ENCODE measurements around the gene ACVRL1.

ACVRL1 gene

DNA sequence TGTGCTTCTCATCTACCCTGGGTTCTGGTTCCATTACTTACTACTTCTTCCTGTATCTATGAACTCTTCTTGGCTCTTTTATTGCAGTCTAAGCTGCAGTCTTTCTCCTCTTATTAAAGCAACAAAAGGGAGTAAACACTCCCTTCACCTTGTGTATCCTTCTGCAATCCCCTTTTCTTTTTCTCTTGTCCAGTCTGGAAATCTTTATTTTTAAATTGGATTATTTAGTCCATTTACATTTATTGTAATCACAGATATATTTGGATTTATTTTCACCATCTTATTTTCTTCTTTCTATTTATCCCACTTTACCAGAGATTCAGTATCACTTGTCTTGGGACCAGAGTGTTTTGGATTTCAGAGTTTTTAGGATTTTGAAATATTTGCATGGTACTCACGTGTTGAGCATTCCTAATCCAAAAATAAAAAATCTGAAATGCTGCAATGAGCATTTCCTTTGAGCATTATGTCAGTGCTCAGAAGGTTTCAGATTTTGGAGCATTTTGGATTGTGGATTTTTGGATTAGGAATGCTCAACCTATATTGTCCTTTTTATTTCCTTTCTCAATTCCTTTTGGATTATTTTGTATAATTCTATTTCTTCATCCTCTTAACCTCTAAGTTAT, 37.4 kb downstream of the ACVRL1 start:
- no peak for DNase-seq

DNA sequence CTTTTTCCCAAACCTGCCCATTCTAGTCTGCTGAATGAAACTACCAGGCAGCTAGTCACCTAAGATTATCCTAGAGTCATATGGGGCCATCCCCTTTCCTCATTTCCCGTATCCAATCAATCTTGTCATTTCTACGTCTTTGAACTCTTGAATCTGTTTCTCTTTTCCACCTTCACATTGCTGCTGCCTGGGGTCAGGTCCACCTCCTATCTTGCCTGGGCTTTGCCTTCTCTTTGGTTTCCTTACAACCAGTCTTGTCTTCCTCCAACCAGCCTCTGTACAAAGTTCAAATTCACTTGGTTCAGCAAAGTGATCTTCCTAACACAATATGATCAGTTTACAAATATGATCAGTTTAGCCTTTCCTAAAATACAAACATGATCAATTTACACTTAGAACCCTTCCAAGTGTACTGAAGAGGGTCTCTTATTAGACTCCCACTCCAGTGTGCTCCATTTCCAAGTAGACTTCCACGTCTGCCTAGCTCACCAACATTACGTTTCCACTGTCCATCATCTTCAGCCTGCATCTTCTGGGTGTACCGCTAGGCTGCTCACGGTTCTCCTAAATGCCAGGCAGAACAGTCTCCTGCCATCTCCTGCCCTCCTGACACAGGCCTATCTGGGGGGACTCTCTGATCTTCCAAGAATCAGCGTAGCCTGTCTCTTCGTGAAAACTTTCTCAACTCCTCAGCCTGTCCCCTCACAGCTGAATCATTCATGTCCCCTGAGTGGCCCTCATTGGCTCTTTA, 40.1 kb downstream of the ACVRL1 start:
- no peak for DNase-seq

GRCh38 chr12:51948066-51948465, 40.8 kb downstream of the ACVRL1 start:
- no peak for DNase-seq

DNA sequence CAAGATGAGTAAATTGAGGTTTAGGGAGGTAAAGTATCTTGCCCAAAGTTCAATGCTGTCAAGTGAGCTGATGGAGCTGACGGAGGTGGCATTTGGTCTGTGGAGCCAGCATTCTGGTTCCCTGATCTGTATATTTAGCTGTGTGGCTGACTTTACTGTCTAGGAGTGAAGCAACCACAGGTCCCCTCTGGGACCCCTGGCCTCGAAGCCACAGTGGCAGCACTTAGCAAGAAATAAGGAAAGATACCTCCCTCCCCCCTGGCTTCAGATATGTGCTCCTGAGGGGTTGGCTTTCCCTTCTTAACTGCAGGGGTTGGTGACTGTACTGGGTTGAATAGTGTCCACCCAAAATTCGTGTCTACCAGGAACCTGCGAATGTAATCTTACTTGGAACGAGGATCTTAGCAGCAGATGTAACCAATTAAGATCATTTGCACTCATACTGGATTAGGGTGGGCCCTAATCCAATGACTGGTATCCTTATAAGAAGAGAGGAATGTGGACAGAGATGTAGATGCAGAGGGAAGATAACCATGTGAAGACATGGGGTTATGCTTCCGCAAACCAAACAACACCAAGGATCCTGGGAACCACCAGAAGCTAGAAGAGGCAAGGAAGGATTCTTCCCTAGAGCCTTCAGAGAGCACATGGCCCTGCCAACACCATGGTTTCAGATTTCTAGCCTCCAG, 42.2 kb downstream of the ACVRL1 start:
- DNase-seq = no peak

GRCh38 chr12:51950682-51951198, 43.4 kb downstream of the ACVRL1 start:
- no peak for DNase-seq

DNA sequence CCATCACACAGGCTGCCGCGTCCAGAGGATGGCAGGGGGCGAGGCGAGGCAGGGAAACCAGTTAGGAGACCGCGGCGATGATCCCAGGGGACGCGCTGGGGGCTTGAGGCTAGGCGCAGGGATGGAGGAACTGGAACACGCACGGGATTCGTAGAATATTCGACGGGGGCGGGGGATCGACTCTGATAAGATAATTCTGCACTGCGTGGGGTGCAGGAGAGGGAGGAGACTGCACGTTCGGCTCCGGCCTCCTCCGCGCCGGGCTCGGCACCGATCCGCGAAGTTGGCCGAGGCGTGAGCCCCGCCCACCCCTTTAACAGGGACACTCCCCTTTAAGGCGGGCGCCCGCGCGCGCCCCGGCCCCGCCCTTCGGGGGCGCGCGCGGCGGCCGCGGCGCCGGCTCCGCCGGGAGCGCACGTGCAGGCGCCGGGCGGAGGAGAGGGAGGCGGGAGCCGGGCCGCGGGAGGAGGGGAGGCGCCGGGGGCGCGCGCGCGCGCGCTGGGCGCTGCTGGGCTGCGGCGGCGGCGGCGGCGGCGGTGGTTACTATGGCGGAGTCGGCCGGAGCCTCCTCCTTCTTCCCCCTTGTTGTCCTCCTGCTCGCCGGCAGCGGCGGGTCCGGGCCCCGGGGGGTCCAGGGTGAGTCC, 44.0 kb downstream of the ACVRL1 start, which contains the start of gene ACVR1B:
TSS of gene ACVR1B (plus strand) at position 501 of the 644 bp plus-strand sequence. CDS start at position 546, 45 bp downstream.
- DNase-seq = peak; percentile 92

GRCh38 chr12:51951843-51952722, 44.8 kb downstream of the ACVRL1 start:
- DNase-seq = peak; percentile 64

- no peak for DNase-seq
Measured at GRCh38 chr12:51953089-51953488, 45.8 kb downstream of the ACVRL1 start.

DNA sequence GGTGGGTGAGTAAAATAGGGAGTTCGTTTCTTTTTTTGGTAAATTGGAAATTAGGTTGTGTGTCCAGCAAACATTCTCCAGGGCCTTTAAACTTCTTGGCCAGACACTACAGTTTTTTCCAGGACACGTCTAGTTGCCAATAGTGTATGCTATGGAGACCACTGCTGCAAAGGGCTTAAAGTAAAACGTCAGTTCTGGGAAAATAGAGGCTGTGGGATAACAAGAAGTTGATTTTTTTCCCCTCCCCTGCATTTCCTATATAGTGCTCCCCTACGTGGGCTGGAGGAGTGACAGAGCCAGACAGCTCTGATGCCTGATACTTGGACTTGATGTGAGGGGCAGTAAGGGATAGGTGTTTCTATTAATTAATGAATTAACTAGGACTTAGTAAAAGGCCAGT, 46.6 kb downstream of the ACVRL1 start:
- no peak for DNase-seq

GRCh38 chr12:51954561-51955361, 47.5 kb downstream of the ACVRL1 start:
- no peak for DNase-seq

DNA sequence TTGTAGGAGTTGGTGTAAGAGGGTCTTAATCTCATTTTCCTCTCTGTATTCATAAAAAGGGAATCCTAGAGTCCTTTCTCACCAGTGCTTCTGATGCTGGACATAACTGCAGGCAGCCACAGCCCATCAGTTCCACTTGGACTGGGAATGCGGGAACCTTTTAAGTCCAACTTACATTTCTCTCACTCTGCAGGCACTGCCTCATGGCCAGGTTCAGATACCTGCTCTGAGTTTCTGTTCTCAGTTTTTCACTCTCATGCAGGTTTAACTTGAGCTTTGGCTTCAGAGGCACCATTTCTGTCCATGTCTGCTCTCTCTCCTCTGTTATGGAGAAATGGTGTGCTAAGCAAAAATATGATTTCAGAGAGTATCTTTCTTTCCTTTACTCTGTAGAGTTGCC, 48.4 kb downstream of the ACVRL1 start:
- no peak for DNase-seq

DNA sequence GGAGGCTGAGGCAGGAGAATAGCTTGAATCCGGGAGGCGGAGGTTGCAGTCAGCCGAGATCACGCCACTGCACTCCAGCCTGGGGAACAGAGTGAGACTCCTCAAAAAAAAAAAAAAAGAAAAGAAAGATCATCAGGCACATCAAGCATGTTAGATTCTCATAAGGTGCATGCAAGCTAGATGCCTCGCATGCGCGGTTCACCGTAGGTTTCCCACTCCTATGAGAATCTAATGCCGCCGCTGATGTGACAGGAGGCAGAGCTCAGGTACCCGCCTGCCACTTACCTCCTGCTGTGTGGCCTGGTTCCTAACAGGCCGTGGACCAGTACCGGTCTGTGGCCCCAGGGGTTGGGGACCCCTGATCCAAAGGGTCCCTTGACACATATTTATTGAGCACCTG, 51.2 kb downstream of the ACVRL1 start:
- DNase-seq = no peak

DNA sequence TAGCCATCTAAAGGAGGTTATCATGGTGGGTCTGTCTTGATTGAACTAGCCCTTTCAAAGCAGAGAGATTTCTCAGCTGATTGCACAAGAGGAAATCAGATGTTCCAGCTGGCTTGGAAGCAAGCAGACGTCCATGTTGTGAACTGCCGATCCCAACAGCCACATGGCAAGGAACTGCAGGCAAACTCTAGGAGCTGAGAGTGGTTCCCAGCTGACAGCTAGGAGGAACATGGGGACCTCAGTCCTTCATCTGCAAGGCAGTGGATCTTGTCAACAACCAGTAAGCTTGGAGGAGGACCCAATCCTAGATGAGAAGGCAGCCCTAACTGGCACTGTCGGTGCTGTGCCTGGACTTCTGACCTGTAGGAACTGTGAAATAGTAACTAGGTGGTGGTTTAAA, 51.9 kb downstream of the ACVRL1 start:
- DNase-seq = no peak

DNA sequence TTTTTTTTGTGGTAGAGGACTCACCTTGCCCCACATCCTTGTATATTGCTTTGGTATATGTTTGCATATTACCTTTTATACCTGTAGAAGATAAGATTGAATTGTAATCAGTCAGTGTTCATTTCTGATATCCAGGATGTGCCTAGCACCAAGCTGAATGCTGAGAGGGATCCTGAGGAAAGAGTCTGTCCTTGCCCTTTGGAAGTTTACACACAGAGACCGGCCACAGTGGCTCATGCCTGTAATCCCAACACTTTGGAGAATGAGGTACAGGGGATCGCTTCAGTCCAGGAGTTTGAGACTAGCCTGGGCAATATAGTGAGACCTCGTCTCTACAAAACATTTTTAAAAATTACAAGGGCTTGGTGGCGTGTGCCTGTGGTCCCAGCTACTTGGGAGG, 52.6 kb downstream of the ACVRL1 start:
- DNase-seq = no peak

GRCh38 chr12:51960488-51960887, 53.2 kb downstream of the ACVRL1 start:
- no peak for DNase-seq

DNA sequence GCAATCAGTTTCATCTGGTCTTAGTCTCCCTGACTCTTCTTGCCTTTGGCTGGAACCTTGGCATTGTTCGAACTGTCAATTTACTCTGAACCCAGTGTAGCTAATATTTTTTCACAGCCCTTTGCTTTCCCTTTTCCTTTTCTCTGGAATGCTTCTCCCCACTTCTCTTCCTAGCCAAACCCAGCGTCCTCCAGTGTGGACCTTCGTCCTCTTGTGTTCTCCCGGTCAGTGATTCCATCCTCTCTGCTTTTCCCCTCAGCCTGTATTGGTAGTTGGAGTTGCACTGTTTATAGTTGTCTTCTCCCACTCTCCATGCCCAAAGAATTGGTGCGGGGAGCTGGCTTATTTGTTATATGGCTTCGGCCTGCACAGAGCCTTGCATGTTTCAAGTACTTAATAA, 53.6 kb downstream of the ACVRL1 start:
- DNase-seq = no peak

DNA sequence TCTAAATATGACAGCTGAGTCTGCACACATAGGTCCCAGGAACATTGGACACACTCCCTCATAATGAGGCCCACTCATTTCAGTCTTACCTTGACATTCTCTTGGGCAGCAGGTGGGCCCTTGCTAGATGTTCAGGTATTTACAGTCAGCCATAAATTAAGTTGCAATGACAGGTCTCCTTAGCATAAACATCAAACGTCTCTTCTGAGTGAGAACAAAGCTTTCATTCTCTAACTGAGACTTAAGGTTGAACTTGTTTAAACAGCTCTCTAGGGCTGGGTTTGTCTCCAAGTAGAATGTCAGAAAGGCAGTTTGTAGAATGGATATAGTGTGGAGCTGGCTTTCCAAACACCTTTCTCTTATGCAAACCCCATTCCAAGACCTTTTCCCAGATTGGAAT, 54.5 kb downstream of the ACVRL1 start:
- DNase-seq = no peak

- no peak for DNase-seq
Measured at GRCh38 chr12:51962737-51963136, 55.4 kb downstream of the ACVRL1 start.

DNA sequence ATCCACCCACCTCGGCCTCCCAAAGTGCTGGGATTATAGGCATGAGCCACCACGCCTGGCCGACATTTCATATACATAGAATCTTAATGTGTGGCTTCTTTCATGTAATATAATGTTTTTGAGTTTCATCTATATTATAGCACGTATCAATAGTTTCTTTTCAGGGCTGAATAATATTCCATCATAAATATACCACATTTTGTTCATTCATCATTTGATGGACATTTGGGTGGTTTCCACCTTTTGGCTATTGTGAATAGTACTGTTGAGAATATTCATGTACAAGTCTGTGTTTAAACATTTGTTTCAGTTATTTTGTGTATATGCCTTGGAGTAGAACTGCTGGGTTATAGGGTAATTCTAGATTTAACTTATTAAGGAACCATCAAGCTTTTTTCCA, 56.2 kb downstream of the ACVRL1 start:
- no peak for DNase-seq

- no peak for DNase-seq
Measured at GRCh38 chr12:51969643-51970042, 62.3 kb downstream of the ACVRL1 start.

- peak; percentile 68 for DNase-seq
Measured at GRCh38 chr12:51970904-51971646, 63.8 kb downstream of the ACVRL1 start.

Data from activated CD8-positive, alpha-beta memory T cell treated with anti-CD3 and anti-CD28 coated beads, Interleukin-2, amount 50 U/mL, for 48 hours (primary cell).